Measurements from ENCODE around the gene ST6GAL2.

Gene ST6GAL2

DNA sequence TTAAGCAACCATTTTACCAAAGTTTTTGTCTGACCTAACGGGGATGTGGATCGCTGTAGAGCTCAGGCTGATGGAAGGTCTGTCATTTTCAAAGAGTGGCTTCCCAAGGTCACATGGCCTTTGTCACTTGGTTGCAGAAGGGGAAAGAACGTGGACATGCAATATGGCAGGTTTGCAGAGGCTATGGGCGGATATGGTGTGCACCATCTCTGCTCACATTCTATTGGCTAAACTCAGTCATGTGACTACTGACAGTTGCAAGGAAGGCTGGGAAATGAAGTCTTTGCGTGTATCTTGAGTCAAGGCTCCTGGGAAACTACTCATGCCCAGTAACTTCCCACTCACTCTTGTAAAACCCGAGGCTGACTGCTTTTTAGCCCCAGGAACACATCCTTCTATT lies 96.8 kb downstream of the ST6GAL2 start:
- Histone ChIP-seq H3K9ac (ENCODE audit: low read depth, low read length) (no peak overlapping the region), H3K4me1 (ENCODE audit: insufficient read depth, low read length) (no peaks in the 10 kb centered on the region), H3K36me3 (ENCODE audit: insufficient read depth, low read length) (no peaks in the 10 kb centered on the region), H3K27me3 (ENCODE audit: insufficient read depth, low read length) (no peaks in the 10 kb centered on the region), H3K4me3 (ENCODE audit: low read length) (no peak overlapping the region), H3K9me3 (ENCODE audit: insufficient read depth, low read depth, low read length) (peaks cover 14% of the 10 kb centered on the region; the same call in 1 of the 2 replicates), H3K27ac (ENCODE audit: low read depth, low read length) (no peak overlapping the region)
- 88% methylated on average over 6 of the region's 6 CpGs for WGBS

DNA sequence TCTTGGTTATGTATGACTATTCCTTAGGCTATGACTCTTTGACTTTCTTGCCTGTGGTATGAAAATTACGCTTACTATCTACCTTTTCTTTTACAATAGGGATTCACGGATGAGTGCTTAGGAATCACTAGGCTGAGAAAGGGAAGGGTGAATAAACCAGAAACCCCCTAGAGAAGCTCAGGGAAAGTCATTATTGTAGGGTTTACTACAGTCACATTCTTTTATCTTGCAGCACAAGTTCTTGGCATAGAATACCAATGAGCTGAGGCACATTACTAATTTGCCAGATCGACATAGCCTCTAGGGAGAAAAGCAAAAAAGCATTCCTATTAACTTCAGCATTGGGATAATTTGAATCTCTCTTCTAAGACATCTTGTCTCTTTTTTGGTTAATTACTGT lies 103.3 kb downstream of the ST6GAL2 start:
- no peaks in the 10 kb centered on the region for H3K36me3 ChIP-seq (ENCODE audit: insufficient read depth, low read length)
- no peaks in the 10 kb centered on the region for H3K4me1 ChIP-seq (ENCODE audit: insufficient read depth, low read length)
- no peaks in the 10 kb centered on the region for H3K27me3 ChIP-seq (ENCODE audit: insufficient read depth, low read length)
- no peak overlapping the region for H3K4me3 ChIP-seq (ENCODE audit: low read length)
- no peaks in the 10 kb centered on the region for H3K9me3 ChIP-seq (ENCODE audit: insufficient read depth, low read depth, low read length)
- 98% methylated on average over 3 of the region's 3 CpGs for WGBS
- no peak overlapping the region for H3K9ac ChIP-seq (ENCODE audit: low read depth, low read length)
- H3K27ac ChIP-seq (ENCODE audit: low read depth, low read length), result no peak overlapping the region

DNA sequence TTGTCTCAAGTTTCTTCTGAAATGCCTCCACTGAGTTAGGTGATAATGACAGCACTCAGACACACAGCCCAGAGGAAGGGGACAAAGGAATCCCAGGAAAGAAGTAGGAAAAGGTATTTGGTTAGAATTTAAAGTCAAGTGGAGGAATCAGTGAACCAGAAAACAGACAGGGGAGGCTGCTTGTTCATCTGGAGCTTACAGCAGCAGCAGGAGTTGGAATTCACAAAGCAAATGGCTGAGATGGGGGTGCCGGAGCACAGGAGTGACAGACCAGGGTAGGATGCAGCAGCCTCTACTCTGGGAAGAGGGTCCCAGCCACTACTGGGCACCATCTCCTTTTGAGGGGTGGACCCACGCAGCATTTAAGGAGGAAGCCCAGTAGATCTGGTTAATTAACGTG lies 104.8 kb downstream of the ST6GAL2 start:
- H3K4me1 ChIP-seq (ENCODE audit: insufficient read depth, low read length), result no peaks in the 10 kb centered on the region
- no peaks in the 10 kb centered on the region for H3K27me3 ChIP-seq (ENCODE audit: insufficient read depth, low read length)
- 87% methylated on average over 3 of the region's 3 CpGs for WGBS
- H3K27ac ChIP-seq (ENCODE audit: low read depth, low read length), result no peak overlapping the region
- no peak overlapping the region for H3K4me3 ChIP-seq (ENCODE audit: low read length)
- H3K36me3 ChIP-seq (ENCODE audit: insufficient read depth, low read length), result no peaks in the 10 kb centered on the region
- no peak overlapping the region for H3K9ac ChIP-seq (ENCODE audit: low read depth, low read length)
- no peaks in the 10 kb centered on the region for H3K9me3 ChIP-seq (ENCODE audit: insufficient read depth, low read depth, low read length)

DNA sequence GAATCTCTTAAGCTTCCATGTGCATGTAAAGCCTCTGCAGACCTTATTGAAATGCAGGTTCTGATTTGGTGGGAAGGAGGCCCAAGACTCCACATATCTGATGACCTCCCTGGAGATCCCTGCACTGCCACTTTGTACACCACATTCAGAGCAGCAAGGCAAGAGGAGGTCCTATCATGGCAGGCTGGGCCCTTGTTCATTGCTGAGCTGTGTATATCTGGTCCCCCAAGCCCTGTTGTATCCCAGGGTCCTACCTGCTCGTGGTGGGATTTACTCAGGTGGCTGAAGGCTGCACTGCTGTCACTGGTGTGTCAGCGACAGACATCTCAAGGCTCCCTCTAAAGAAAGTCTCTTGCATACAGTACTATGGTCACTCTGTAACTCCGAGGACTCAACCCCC lies 114.2 kb downstream of the ST6GAL2 start:
- 72% methylated on average over 3 of the region's 3 CpGs for WGBS
- H3K4me1 ChIP-seq (ENCODE audit: insufficient read depth, low read length), result 0 out of 2 replicates have a peak, but pooled peaks cover 4% of the 10 kb centered on the region
- no peaks in the 10 kb centered on the region for H3K36me3 ChIP-seq (ENCODE audit: insufficient read depth, low read length)
- no peak overlapping the region for H3K9ac ChIP-seq (ENCODE audit: low read depth, low read length)
- H3K27ac ChIP-seq (ENCODE audit: low read depth, low read length), result no peak overlapping the region
- H3K9me3 ChIP-seq (ENCODE audit: insufficient read depth, low read depth, low read length), result 0 out of 2 replicates have a peak, but pooled peaks cover 4% of the 10 kb centered on the region
- H3K27me3 ChIP-seq (ENCODE audit: insufficient read depth, low read length), result no peaks in the 10 kb centered on the region
- H3K4me3 ChIP-seq (ENCODE audit: low read length), result no peak overlapping the region

DNA sequence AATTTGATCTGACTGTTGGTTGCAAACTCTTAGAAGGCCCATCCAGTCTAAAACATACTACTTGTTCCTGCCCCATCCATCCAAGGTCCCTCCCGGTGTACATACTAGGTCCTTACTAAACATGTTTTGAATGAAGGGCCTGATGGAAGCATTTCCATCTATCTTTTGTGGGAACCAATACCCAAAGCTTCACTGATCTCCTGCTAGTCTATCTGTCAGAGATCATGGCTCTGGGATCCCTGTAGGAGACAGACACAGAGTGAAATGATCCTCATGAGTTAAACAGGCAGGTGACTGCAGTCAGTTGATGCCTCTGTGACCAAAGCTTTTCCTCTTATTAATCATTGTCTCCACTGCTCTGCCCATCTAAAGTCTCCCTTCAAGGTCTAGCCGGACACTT lies 115.0 kb downstream of the ST6GAL2 start:
- Histone ChIP-seq H3K4me1 (ENCODE audit: insufficient read depth, low read length) (0 out of 2 replicates have a peak, but pooled peaks cover 4% of the 10 kb centered on the region), H3K27ac (ENCODE audit: low read depth, low read length) (no peak overlapping the region), H3K27me3 (ENCODE audit: insufficient read depth, low read length) (no peaks in the 10 kb centered on the region), H3K9ac (ENCODE audit: low read depth, low read length) (no peak overlapping the region), H3K4me3 (ENCODE audit: low read length) (no peak overlapping the region), H3K9me3 (ENCODE audit: insufficient read depth, low read depth, low read length) (0 out of 2 replicates have a peak, but pooled peaks cover 3% of the 10 kb centered on the region), H3K36me3 (ENCODE audit: insufficient read depth, low read length) (no peaks in the 10 kb centered on the region)
- WGBS, result 100% methylated on average over 2 of the region's 2 CpGs

DNA sequence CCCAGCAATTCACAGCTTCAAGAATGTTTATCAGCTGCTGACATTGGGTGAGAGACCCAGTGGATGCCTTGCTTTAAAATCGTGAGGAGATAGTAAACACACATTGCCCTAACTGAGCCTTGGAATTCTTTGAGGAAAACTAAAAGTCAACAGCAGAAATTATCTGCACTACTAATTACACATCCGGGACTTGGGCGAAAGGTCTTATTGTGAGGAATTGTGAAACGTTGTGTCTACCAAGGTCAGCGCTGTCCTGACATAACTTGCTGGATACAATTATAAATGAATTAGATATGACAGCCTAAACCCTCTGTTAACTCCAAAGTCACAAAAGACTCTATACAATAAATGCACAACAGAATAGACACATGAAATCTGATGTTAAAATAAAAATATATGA lies 121.4 kb downstream of the ST6GAL2 start:
- Histone ChIP-seq H3K4me1 (ENCODE audit: insufficient read depth, low read length) (peaks cover 21% of the 10 kb centered on the region), H3K9me3 (ENCODE audit: insufficient read depth, low read depth, low read length) (peaks cover 4% of the 10 kb centered on the region), H3K27ac (ENCODE audit: low read depth, low read length) (no peak overlapping the region), H3K9ac (ENCODE audit: low read depth, low read length) (no peak overlapping the region), H3K4me3 (ENCODE audit: low read length) (no peak overlapping the region), H3K36me3 (ENCODE audit: insufficient read depth, low read length) (no peaks in the 10 kb centered on the region), H3K27me3 (ENCODE audit: insufficient read depth, low read length) (no peaks in the 10 kb centered on the region)
- 98% methylated on average over 5 of the region's 5 CpGs for WGBS

DNA sequence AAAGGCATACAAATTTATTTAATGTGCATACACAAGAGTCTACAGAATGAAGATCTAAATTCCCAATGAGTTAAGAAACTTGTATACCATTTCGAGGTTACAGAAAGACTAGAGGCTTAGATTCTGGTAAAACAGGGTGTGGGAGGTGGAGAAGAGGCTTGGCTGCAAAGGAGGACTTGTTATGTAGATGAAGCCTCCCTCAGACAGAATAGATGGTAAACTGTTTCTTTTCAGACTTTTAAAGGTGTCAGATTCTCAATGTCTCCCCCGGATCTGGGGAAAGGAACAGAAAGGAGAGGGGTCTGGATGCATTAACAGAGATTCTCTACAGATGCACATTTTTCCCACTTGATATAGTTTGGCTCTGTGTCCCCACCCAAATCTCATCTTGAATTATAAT lies 126.0 kb downstream of the ST6GAL2 start:
- Histone ChIP-seq H3K9ac (ENCODE audit: low read depth, low read length) (no peak overlapping the region), H3K36me3 (ENCODE audit: insufficient read depth, low read length) (no peaks in the 10 kb centered on the region), H3K4me3 (ENCODE audit: low read length) (no peak overlapping the region), H3K4me1 (ENCODE audit: insufficient read depth, low read length) (peaks cover 32% of the 10 kb centered on the region), H3K9me3 (ENCODE audit: insufficient read depth, low read depth, low read length) (no peaks in the 10 kb centered on the region), H3K27ac (ENCODE audit: low read depth, low read length) (peak overlapping the region; percentile 16; the same call in 1 of the 2 replicates), H3K27me3 (ENCODE audit: insufficient read depth, low read length) (no peaks in the 10 kb centered on the region)
- 44% methylated on average over 2 of the region's 2 CpGs for WGBS

DNA sequence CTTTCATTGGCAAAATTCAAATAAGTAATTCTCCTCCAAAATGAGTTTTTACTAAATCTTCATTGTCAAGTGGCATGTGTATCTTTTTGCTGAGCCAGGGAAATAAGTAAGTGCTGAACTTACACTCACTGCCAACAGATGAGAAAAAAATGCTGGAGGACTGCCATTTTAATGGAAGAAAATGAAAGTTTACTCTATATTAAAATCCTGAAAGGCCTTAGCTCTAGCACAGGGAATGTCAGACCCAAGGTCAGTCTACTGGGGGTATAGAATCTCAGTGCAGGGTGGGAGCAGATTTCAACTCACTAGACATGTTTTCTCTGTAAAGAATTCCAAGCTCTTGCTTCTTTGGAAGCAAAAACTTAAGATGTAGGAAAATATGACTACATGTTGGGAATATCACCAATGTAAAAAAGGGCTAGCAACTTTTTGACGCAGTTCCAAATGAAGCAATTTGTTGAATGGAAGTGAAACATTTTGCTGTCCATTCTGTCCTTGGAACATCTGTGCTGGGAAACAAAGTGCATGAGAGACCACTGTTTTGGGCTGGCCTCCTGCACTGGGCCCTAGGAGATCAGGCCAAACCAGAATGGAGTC lies 127.0 kb downstream of the ST6GAL2 start:
- Histone ChIP-seq H3K9me3 (ENCODE audit: insufficient read depth, low read depth, low read length) (no peaks in the 10 kb centered on the region), H3K4me3 (ENCODE audit: low read length) (no peak overlapping the region), H3K4me1 (ENCODE audit: insufficient read depth, low read length) (peaks cover 32% of the 10 kb centered on the region), H3K9ac (ENCODE audit: low read depth, low read length) (no peak overlapping the region), H3K36me3 (ENCODE audit: insufficient read depth, low read length) (no peaks in the 10 kb centered on the region), H3K27ac (ENCODE audit: low read depth, low read length) (no peak overlapping the region), H3K27me3 (ENCODE audit: insufficient read depth, low read length) (no peaks in the 10 kb centered on the region)
- 95% methylated on average over 1 of the region's 1 CpG for WGBS
